HCT116 (cell line): ENCODE data around the gene LRFN2. TPM values are rescaled to one million over a fixed set of nuclear protein-coding genes. Genes with fewer than 3 reads are reported as not detected.

ENCODE experiments used
- ATAC-seq: fragments of 200-7000 bp; cut with Tn5 transposase; 2 replicates; pipeline ENCODE4 v1.9.1; 2020; ENCODE audit warnings: mild to moderate bottlenecking, moderate library complexity
- BruUV-seq: library from RNA; stranded (reverse); fragments of 400-500 nt; replicated peaks from 2 replicates; lab custom pipeline; 2021; lab: Mats Ljungman, UMichigan
- CTCF ChIA-PET: fragments of 300-600 bp; sonication (Branson Sonifier 250); formaldehyde crosslinking; loops from one replicate; lab custom pipeline; 2021; ENCODE audit warnings: antibody characterized with exemption; lab: Charles Lee
- POLR2A ChIA-PET: fragments of 300-600, 350-600 bp; sonication (Branson Sonifier 250); formaldehyde crosslinking; loops from one replicate; lab custom pipeline; 2021; ENCODE audit warnings: antibody characterized with exemption; lab: Charles Lee
- RAD21 ChIA-PET, 2 experiments: fragments of 300-600 bp; sonication (Branson Sonifier 250); formaldehyde crosslinking; loops; one replicate each; lab custom pipeline; 2023; ENCODE audit warnings: low total read pairs in 2 of 2; ENCODE audit not compliant: uncharacterized antibody in 2 of 2, unreplicated experiment in 2 of 2, low non-redundant PET in 1 of 2; lab: Charles Lee
- DNase-seq: peaks from one replicate; pipeline ENCODE4 v3.0.0-alpha.2; 2010; ENCODE audit warnings: low read depth, low spot score
- H2AFZ ChIP-seq: fragments of 200-600 bp; shearing (Covaris generic), sonication (generic); 2 replicates; pipeline ENCODE4 v1.6.1; 2017; ENCODE audit warnings: low read depth, mixed run types, mixed read lengths, antibody characterized with exemption, low read length; ENCODE audit not compliant: poor library complexity, severe bottlenecking
- H3K27ac ChIP-seq: 2 replicates; pipeline ENCODE4 v1.5.1; 2012; ENCODE audit warnings: low read depth, low read length
- H3K27me3 ChIP-seq: fragments of 200-600 bp; sonication (generic); 2 replicates; pipeline ENCODE4 v1.6.1; 2016; ENCODE audit warnings: mixed run types, low read length, mixed read lengths; ENCODE audit not compliant: insufficient read depth
- H3K36me3 ChIP-seq, 2 experiments: fragments of 200-500 bp in 1 of 2; fragments of 200-600 bp in 1 of 2; sonication (Bioruptor generic) in 1 of 2; sonication (generic) in 1 of 2; 2 replicates each; pipeline versions ENCODE4 v1.5.1 to v1.6.1; 2014 to 2016; ENCODE audit warnings: low read length in 2 of 2, inconsistent platforms in 1 of 2, mixed read lengths in 1 of 2, mixed run types in 1 of 2; ENCODE audit not compliant: insufficient read depth in 2 of 2, control insufficient read depth in 1 of 2
- H3K4me1 ChIP-seq, 2 experiments: fragments of 200-600 bp in 1 of 2; sonication (generic) in 1 of 2; 2 replicates each; pipeline versions ENCODE4 v1.5.1 to v1.6.1; 2012 to 2017; ENCODE audit warnings: low read length in 2 of 2, inconsistent platforms in 1 of 2, mild to moderate bottlenecking in 1 of 2, mixed read lengths in 1 of 2, mixed run types in 1 of 2, moderate library complexity in 1 of 2; ENCODE audit not compliant: insufficient read depth in 2 of 2, control insufficient read depth in 1 of 2
- H3K4me2 ChIP-seq: fragments of 200-600 bp; sonication (generic); 2 replicates; pipeline ENCODE4 v1.6.1; 2017; ENCODE audit warnings: mixed run types, low read length, mixed read lengths
- H3K4me3 ChIP-seq, 2 experiments: fragments of 200-600 bp in 1 of 2; sonication (generic) in 1 of 2; replicated peaks in 1 of 2; 2 replicates each; pipeline ENCODE4 v1.5.1; 2011 to 2016; ENCODE audit warnings: low read length in 2 of 2, control low read depth in 1 of 2, low read depth in 1 of 2, mild to moderate bottlenecking in 1 of 2, mixed read lengths in 1 of 2, mixed run types in 1 of 2
- H3K79me2 ChIP-seq: fragments of 200-600 bp; sonication (generic); 2 replicates; pipeline ENCODE4 v1.6.1; 2017; ENCODE audit warnings: mild to moderate bottlenecking, mixed run types, low read length, moderate library complexity, mixed read lengths; ENCODE audit not compliant: insufficient read depth
- H3K9ac ChIP-seq: fragments of 200-600 bp; sonication (generic); 2 replicates; pipeline ENCODE4 v1.6.1; 2016; ENCODE audit warnings: low read length, mixed read lengths
- H3K9me2 ChIP-seq: fragments of 200-600 bp; sonication (generic), shearing (Covaris generic); 2 replicates; pipeline ENCODE4 v1.6.1; 2017; ENCODE audit warnings: mixed run types, mild to moderate bottlenecking, moderate library complexity; ENCODE audit not compliant: insufficient read depth
- H3K9me3 ChIP-seq, 2 experiments: fragments of 200-500 bp in 1 of 2; fragments of 200-600 bp in 1 of 2; sonication (Bioruptor generic) in 1 of 2; sonication (generic) in 1 of 2; 2 replicates each; pipeline ENCODE4 v1.6.1; 2014 to 2017; ENCODE audit warnings: low read length in 2 of 2, mixed read lengths in 2 of 2, inconsistent platforms in 1 of 2, low read depth in 1 of 2, mild to moderate bottlenecking in 1 of 2, mixed run types in 1 of 2, moderate library complexity in 1 of 2; ENCODE audit not compliant: control insufficient read depth in 1 of 2, insufficient read depth in 1 of 2
- H4K20me1 ChIP-seq: fragments of 200-600 bp; sonication (generic), shearing (Covaris generic); 2 replicates; pipeline ENCODE4 v1.6.1; 2017; ENCODE audit warnings: mixed run types, mild to moderate bottlenecking, moderate library complexity; ENCODE audit not compliant: insufficient read depth
- CBX3 ChIP-seq: IDR thresholded peaks from 2 replicates; pipeline ENCODE4 v1.6.1; 2012; ENCODE audit warnings: low read depth
- EGR1 ChIP-seq: IDR thresholded peaks from 2 replicates; pipeline ENCODE4 v1.6.1; 2012; ENCODE audit warnings: low read depth
- EZH2 ChIP-seq: fragments of 200-600 bp; sonication (generic); IDR thresholded peaks from 2 replicates; pipeline ENCODE4 v1.6.1; 2017; ENCODE audit warnings: antibody characterized with exemption, mixed run types
- EZH2phosphoT487 ChIP-seq: fragments of 200-600 bp; IDR thresholded peaks from 2 replicates; pipeline ENCODE4 v1.6.1; 2018; ENCODE audit warnings: antibody characterized with exemption, borderline replicate concordance
- FOSL1 ChIP-seq: IDR thresholded peaks from 2 replicates; pipeline ENCODE4 v1.6.1; 2012; ENCODE audit warnings: low read depth
- POLR2AphosphoS5 ChIP-seq: IDR thresholded peaks from 2 replicates; pipeline ENCODE4 v1.6.1; 2011; ENCODE audit warnings: mild to moderate bottlenecking, low read depth, low read length, moderate library complexity
- RAD21 ChIP-seq: IDR thresholded peaks from 2 replicates; pipeline ENCODE4 v1.6.1; 2012; ENCODE audit warnings: low read depth, mild to moderate bottlenecking
- SRF ChIP-seq: IDR thresholded peaks from 2 replicates; pipeline ENCODE4 v1.6.1; 2012; ENCODE audit warnings: low read depth
- TCF7L2 ChIP-seq: IDR thresholded peaks from 2 replicates; pipeline ENCODE4 v1.7.0; 2011; ENCODE audit warnings: borderline replicate concordance, inconsistent platforms; ENCODE audit not compliant: insufficient read depth, insufficient read length; ENCODE audit errors: extremely low read depth
- intact Hi-C: fragments of 100-400 bp; cut with micrococcal nuclease; formaldehyde crosslinking; loops from 2 replicates; pipeline ENCODE4 v1.10.0; 2022
- total RNA-seq: library from RNA; stranded (reverse); gene quantifications from one replicate; pipeline ENCODE4 v1.2.1, GENCODE V29; 2021; ENCODE audit not compliant: unreplicated experiment
- TF ChIP-seq, protein P1 (sequence below): IDR thresholded peaks from 2 replicates; pipeline ENCODE4 v1.6.1; 2012; ENCODE audit warnings: low read depth
- TF ChIP-seq, protein P2 (sequence below), 3 experiments: fragments of 200-600 bp in 1 of 3; sonication (generic) in 1 of 3; IDR thresholded peaks in 2 of 3; conservative IDR thresholded peaks in 1 of 3; 2 replicates each; pipeline ENCODE4 v1.5.1; 2012 to 2017; ENCODE audit warnings: low read depth in 2 of 3, low read length in 2 of 3, antibody characterized with exemption in 1 of 3, borderline replicate concordance in 1 of 3, control low read depth in 1 of 3, mild to moderate bottlenecking in 1 of 3, mixed read lengths in 1 of 3, mixed run types in 1 of 3, moderate library complexity in 1 of 3; ENCODE audit not compliant: insufficient read depth in 1 of 3
- TF ChIP-seq, protein P3 (sequence below): IDR thresholded peaks from 2 replicates; pipeline ENCODE4 v1.6.1; 2012
- TF ChIP-seq, protein P4 (sequence below): IDR thresholded peaks from 2 replicates; pipeline ENCODE4 v1.6.1; 2011; ENCODE audit warnings: mild to moderate bottlenecking, low read length, moderate library complexity; ENCODE audit not compliant: insufficient replicate concordance; ENCODE audit errors: extremely low read depth

Gene LRFN2
- total RNA-seq, 1 experiment from 2014 or later = not detected

DNA sequence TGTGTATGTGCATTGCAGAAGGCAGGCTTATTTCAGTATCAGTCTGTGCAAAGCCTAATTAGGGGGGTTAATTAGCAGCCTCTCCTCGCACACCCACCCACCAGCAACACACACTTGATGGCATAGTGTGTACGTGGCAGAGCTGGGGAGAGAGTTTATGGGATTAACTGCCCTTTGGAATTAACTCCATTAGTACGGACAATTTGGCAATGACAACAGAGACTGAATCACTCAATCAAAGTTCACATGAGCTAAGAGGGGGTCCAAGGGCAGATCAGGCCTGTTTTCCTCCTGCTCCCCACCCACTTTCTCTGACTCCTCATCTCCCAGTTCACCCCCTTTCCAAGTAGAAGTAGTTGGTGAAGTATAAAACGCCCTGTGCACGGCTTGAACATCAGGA lies 69.5 kb downstream of the LRFN2 start:
- intact Hi-C loops = no loop called here
- DNase-seq (no peak), ATAC-seq (no peak)
- H3K4me2 ChIP-seq = no peak overlapping the region
- peaks cover 12% of the 10 kb centered on the region; the same call in 1 of the 2 replicates for H3K27me3 ChIP-seq
- H3K4me3 ChIP-seq = no peak overlapping the region
- H3K9me2 ChIP-seq = no peaks in the 10 kb centered on the region
- no peaks in the 10 kb centered on the region for H3K79me2 ChIP-seq
- no peaks in the 10 kb centered on the region for H3K9me3 ChIP-seq
- no TSS peak for BruUV-seq
- TF ChIP-seq, protein P1, sequence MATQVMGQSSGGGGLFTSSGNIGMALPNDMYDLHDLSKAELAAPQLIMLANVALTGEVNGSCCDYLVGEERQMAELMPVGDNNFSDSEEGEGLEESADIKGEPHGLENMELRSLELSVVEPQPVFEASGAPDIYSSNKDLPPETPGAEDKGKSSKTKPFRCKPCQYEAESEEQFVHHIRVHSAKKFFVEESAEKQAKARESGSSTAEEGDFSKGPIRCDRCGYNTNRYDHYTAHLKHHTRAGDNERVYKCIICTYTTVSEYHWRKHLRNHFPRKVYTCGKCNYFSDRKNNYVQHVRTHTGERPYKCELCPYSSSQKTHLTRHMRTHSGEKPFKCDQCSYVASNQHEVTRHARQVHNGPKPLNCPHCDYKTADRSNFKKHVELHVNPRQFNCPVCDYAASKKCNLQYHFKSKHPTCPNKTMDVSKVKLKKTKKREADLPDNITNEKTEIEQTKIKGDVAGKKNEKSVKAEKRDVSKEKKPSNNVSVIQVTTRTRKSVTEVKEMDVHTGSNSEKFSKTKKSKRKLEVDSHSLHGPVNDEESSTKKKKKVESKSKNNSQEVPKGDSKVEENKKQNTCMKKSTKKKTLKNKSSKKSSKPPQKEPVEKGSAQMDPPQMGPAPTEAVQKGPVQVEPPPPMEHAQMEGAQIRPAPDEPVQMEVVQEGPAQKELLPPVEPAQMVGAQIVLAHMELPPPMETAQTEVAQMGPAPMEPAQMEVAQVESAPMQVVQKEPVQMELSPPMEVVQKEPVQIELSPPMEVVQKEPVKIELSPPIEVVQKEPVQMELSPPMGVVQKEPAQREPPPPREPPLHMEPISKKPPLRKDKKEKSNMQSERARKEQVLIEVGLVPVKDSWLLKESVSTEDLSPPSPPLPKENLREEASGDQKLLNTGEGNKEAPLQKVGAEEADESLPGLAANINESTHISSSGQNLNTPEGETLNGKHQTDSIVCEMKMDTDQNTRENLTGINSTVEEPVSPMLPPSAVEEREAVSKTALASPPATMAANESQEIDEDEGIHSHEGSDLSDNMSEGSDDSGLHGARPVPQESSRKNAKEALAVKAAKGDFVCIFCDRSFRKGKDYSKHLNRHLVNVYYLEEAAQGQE = no peak
- no peak overlapping the region for H3K27ac ChIP-seq
- no peak overlapping the region for H3K9ac ChIP-seq
- RAD21 ChIA-PET = no interaction called here
- no peaks in the 10 kb centered on the region for H4K20me1 ChIP-seq
- no peaks in the 10 kb centered on the region for H3K4me1 ChIP-seq
- CTCF ChIA-PET = no interaction called here
- POLR2A ChIA-PET = no interaction called here
- H2AFZ ChIP-seq = no peak overlapping the region
- H3K36me3 ChIP-seq = no peaks in the 10 kb centered on the region

DNA sequence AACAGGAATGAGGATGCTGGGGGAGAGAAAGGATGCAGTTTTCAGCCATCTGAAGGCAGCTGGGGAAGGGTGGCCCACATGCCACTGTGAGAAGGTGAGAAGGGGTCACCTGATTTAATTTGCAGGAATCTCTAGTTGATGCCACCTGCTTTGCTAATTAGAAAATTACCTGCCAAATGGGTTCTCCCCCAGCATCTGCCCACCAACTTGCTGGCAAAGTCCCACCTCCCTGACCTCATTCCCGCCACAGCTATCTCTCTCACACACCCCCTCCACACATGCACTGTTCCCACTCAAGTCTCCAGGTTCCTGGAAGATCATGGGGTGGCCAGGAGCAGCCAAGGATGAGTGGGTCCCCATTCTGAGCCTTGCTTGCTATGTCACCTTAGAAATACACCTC lies 70.7 kb downstream of the LRFN2 start:
- ChIA-PET RAD21 (no interaction called here), CTCF (no interaction called here), POLR2A (no interaction called here)
- Histone ChIP-seq H3K79me2 (no peaks in the 10 kb centered on the region), H3K4me3 (no peak overlapping the region), H2AFZ (no peak overlapping the region), H3K36me3 (no peaks in the 10 kb centered on the region), H3K4me1 (no peaks in the 10 kb centered on the region), H3K9ac (no peak overlapping the region), H3K27me3 (peaks cover 9% of the 10 kb centered on the region; the same call in 1 of the 2 replicates), H3K27ac (no peak overlapping the region), H3K9me3 (no peaks in the 10 kb centered on the region), H3K9me2 (no peaks in the 10 kb centered on the region), H4K20me1 (no peaks in the 10 kb centered on the region), H3K4me2 (no peak overlapping the region)
- no peak for DNase-seq
- no TSS peak for BruUV-seq
- ATAC-seq = no peak
- intact Hi-C loops = no loop called here
- TF ChIP-seq CBX3 (no peak), EZH2 (no peak), TCF7L2 (no peak), EGR1 (no peak), FOSL1 (no peak), SRF (no peak), POLR2AphosphoS5 (no peak), EZH2phosphoT487 (no peak), RAD21 (no peak)
- TF ChIP-seq, protein P2, sequence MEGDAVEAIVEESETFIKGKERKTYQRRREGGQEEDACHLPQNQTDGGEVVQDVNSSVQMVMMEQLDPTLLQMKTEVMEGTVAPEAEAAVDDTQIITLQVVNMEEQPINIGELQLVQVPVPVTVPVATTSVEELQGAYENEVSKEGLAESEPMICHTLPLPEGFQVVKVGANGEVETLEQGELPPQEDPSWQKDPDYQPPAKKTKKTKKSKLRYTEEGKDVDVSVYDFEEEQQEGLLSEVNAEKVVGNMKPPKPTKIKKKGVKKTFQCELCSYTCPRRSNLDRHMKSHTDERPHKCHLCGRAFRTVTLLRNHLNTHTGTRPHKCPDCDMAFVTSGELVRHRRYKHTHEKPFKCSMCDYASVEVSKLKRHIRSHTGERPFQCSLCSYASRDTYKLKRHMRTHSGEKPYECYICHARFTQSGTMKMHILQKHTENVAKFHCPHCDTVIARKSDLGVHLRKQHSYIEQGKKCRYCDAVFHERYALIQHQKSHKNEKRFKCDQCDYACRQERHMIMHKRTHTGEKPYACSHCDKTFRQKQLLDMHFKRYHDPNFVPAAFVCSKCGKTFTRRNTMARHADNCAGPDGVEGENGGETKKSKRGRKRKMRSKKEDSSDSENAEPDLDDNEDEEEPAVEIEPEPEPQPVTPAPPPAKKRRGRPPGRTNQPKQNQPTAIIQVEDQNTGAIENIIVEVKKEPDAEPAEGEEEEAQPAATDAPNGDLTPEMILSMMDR (IDR thresholded peaks at IDR 0.05 in 2 of 3, conservative IDR thresholded peaks at IDR 0.05 in 1 of 3; ENCODE audit: borderline replicate concordance in 1 of 3, insufficient read depth in 1 of 3, low read depth in 2 of 3, low read length in 2 of 3) = no peak
- TF ChIP-seq, protein P3, sequence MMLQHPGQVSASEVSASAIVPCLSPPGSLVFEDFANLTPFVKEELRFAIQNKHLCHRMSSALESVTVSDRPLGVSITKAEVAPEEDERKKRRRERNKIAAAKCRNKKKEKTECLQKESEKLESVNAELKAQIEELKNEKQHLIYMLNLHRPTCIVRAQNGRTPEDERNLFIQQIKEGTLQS = no peak
- TF ChIP-seq, protein P4, sequence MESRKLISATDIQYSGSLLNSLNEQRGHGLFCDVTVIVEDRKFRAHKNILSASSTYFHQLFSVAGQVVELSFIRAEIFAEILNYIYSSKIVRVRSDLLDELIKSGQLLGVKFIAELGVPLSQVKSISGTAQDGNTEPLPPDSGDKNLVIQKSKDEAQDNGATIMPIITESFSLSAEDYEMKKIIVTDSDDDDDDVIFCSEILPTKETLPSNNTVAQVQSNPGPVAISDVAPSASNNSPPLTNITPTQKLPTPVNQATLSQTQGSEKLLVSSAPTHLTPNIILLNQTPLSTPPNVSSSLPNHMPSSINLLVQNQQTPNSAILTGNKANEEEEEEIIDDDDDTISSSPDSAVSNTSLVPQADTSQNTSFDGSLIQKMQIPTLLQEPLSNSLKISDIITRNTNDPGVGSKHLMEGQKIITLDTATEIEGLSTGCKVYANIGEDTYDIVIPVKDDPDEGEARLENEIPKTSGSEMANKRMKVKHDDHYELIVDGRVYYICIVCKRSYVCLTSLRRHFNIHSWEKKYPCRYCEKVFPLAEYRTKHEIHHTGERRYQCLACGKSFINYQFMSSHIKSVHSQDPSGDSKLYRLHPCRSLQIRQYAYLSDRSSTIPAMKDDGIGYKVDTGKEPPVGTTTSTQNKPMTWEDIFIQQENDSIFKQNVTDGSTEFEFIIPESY = no peak
